ENCODE data around the gene ARHGAP28.

GRCh38 chr18:6782861-6783260 is 53.3 kb downstream of the ARHGAP28 start:
- TF ChIP-seq CTCF (IDR thresholded peaks at IDR 0.05) (no peak), POLR2A (IDR thresholded peaks at IDR 0.05) (no peak), POLR2AphosphoS5 (IDR thresholded peaks at IDR 0.05; ENCODE audit: insufficient read depth in 1 of 2, low read depth in 1 of 2) (peak in 1 of 2 donors; percentile 35)

Data from vagina (tissue), 2 donors.